ENCODE results near the gene ARL15. TPM values are rescaled to one million over a fixed set of nuclear protein-coding genes. Genes with fewer than 3 reads are reported as not detected.

The ARL15 gene
- total RNA-seq, 1 experiment from 2014 or later: 13.0 TPM

GRCh38 chr5:54324651-54325271 lies 14.4 kb upstream of the ARL15 start:
- no peak overlapping the region for H2AK5ac ChIP-seq (ENCODE audit: insufficient read length, low read length)
- Mint-ChIP-seq H3K4me3 (no peak overlapping the region), H3K4me1 (peaks cover 22 to 26% of the 10 kb centered on the region in 2 experiments), H3K27me3 (ENCODE audit: low read depth) (no peaks in the 10 kb centered on the region), H3K9me3 (no peaks in the 10 kb centered on the region), H3K36me3 (ENCODE audit: insufficient read depth in 1 of 3, low read depth in 3 of 3) (0 out of 7 replicates have a peak, but pooled peaks cover 0 to 4% (median 0%) of the 10 kb centered on the region in 3 experiments), H3K27ac (no peak overlapping the region)
- H2BK12ac ChIP-seq (ENCODE audit: insufficient read length, low read depth, low read length): no peak overlapping the region
- no CpG with 5 or more reads among the region's 7 CpGs for WGBS (ENCODE audit: extremely low coverage, insufficient read length, low lambda C conversion rate)
- DNase-seq: no peak
- H3K27me3 ChIP-seq (ENCODE audit: insufficient read depth, low read length): no peaks in the 10 kb centered on the region
- H3K14ac ChIP-seq (ENCODE audit: insufficient read depth, low read length): no peak overlapping the region
- H3K56ac ChIP-seq (ENCODE audit: insufficient read length, low read depth, low read length): no peak overlapping the region
- no peak overlapping the region for H3T11ph ChIP-seq (ENCODE audit: low read length)
- no peak overlapping the region for H4K5ac ChIP-seq (ENCODE audit: insufficient read length, low read depth, low read length)
- no peaks in the 10 kb centered on the region; the same call in 1 of the 2 replicates for H3K4me1 ChIP-seq (ENCODE audit: insufficient read depth, low read length)
- no peak for TF ChIP-seq CTCF (conservative IDR thresholded peaks at IDR 0.05)
- no peak overlapping the region for H2BK5ac ChIP-seq (ENCODE audit: insufficient read length, low read length)
- no peak overlapping the region for H2BK120ac ChIP-seq (ENCODE audit: low read depth, low read length, poor library complexity, severe bottlenecking)
- no peak overlapping the region for H4K8ac ChIP-seq (replicated peaks; ENCODE audit: insufficient read length, low read depth, low read length)
- H4K91ac ChIP-seq (ENCODE audit: insufficient read length, low read depth, low read length): no peak overlapping the region
- no peak overlapping the region for H3K18ac ChIP-seq (ENCODE audit: insufficient read length, low read depth, low read length)
- H2AFZ ChIP-seq (ENCODE audit: low read length): no peak overlapping the region
- no peaks in the 10 kb centered on the region for H3K79me2 ChIP-seq (ENCODE audit: insufficient read depth, low read length)
- H3K23me2 ChIP-seq (ENCODE audit: insufficient read length, low read depth, low read length, poor library complexity, severe bottlenecking): no peaks in the 10 kb centered on the region
- H2BK20ac ChIP-seq (ENCODE audit: low read depth, low read length, poor library complexity, severe bottlenecking): no peak overlapping the region
- H3K4ac ChIP-seq (ENCODE audit: low read depth, low read length): no peak overlapping the region
- no peaks in the 10 kb centered on the region for H3K9me3 ChIP-seq (ENCODE audit: control insufficient read depth, low read depth, low read length)
- H3K79me1 ChIP-seq (ENCODE audit: insufficient read depth, low read depth, low read length, poor library complexity, severe bottlenecking): no peaks in the 10 kb centered on the region
- H3K23ac ChIP-seq (ENCODE audit: insufficient read length, low read depth, low read length): no peak overlapping the region
- no peak overlapping the region for H3K9ac ChIP-seq (ENCODE audit: extremely low read depth, insufficient read length, low read length)
- H2BK15ac ChIP-seq (ENCODE audit: low read depth, low read length): no peak overlapping the region
- H4K20me1 ChIP-seq (ENCODE audit: control insufficient read depth, insufficient read depth, insufficient read length): no peaks in the 10 kb centered on the region
- H3K27ac ChIP-seq (ENCODE audit: insufficient read length, low read depth, low read length): no peak overlapping the region
- no peak overlapping the region for H3K4me2 ChIP-seq (ENCODE audit: insufficient read depth, insufficient read length, low read length)
